Measurements from ENCODE around the gene IFNL1. TPM values are rescaled to one million over a fixed set of nuclear protein-coding genes. Genes with fewer than 3 reads are reported as not detected.
"Not testable (repeated sequence)": the region's sequence is repeated elsewhere in the genome, so short reads cannot be mapped to it uniquely, and the experiment has no call there.

The IFNL1 gene
- total RNA-seq, 1 experiment from 2014 or later = 0.57 TPM

DNA sequence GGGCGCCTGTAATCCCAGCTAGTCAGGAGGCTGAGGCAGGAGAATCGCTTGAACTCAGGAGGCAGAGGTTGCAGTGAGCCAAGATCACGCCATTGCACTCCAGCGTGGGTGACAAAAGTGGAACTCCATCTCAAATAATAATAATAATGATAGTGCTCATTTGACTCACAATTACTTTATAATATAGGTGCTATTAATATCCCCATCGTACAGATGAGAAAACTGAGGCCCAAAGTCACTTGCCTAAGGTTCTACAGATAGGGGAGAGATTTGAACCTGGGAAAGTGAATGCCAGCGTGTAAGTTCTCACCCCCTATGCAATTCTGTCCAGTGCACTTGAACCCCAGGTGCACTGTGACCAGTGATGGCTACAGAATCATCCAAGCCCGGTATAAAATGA lies 33.7 kb downstream of the IFNL1 start:
- in situ Hi-C loops (cut with HindIII; ENCODE audit: low pct_unique_long_range_greater_than_20kb, low sequenced_read_pairs) = no loop called here

DNA sequence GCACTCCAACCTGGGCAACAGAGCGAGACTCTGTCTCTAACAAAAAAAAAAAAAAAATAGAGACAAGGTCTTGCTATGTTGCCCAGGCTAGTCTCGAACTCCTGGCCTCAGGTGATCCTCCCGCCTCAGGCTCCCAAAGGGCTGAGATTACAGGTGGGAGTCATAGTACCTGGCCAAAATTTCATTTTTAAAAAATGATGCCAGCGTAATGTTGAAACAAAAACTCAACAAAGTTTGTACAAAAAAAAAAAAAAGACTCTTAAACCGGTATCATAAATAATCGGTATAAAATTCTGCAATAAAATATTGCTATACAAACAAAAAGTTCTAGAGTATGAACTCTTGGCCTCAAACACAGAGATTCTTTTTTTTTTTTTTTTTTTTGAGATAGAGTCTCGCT lies 36.1 kb downstream of the IFNL1 start:
- Histone ChIP-seq H3K4me3 (ENCODE audit: low read depth in 2 of 2, low read length in 2 of 2) (no peak overlapping the region), H3K9me3 (ENCODE audit: control insufficient read depth, insufficient read depth, low read depth, low read length) (no peaks in the 10 kb centered on the region), H3K27me3 (ENCODE audit: control insufficient read depth, insufficient read depth, low read length) (no peaks in the 10 kb centered on the region), H3K36me3 (ENCODE audit: control insufficient read depth, insufficient read depth, low read length) (no peaks in the 10 kb centered on the region), H3K27ac (ENCODE audit: low read length) (no peak overlapping the region), H3K4me1 (ENCODE audit: control insufficient read depth, insufficient read depth, low read length) (peaks cover 7% of the 10 kb centered on the region; the same call in 1 of the 2 replicates)
- BruUV-seq (replicated peaks) = no TSS peak
- no peak for DNase-seq (ENCODE audit: low read depth, low spot score)
- in situ Hi-C loops (cut with HindIII; ENCODE audit: low pct_unique_long_range_greater_than_20kb, low sequenced_read_pairs) (no loop called here), intact Hi-C loops (cut with micrococcal nuclease; ENCODE audit: unreplicated experiment) (loop anchor here (10.0 kb wide), 1 partner anchor 387 kb away; no protein-coding TSS in a partner anchor)
- TF ChIP-seq SIN3A (IDR thresholded peaks at IDR 0.05; ENCODE audit: borderline replicate concordance, insufficient read depth, low read depth, low read length) (no peak), TCF7L2 (IDR thresholded peaks at IDR 0.05; ENCODE audit: low read depth, low read length) (no peak), POLR2AphosphoS5 (IDR thresholded peaks at IDR 0.05; ENCODE audit: low read depth, low read length) (no peak)
- TF ChIP-seq, protein P1, sequence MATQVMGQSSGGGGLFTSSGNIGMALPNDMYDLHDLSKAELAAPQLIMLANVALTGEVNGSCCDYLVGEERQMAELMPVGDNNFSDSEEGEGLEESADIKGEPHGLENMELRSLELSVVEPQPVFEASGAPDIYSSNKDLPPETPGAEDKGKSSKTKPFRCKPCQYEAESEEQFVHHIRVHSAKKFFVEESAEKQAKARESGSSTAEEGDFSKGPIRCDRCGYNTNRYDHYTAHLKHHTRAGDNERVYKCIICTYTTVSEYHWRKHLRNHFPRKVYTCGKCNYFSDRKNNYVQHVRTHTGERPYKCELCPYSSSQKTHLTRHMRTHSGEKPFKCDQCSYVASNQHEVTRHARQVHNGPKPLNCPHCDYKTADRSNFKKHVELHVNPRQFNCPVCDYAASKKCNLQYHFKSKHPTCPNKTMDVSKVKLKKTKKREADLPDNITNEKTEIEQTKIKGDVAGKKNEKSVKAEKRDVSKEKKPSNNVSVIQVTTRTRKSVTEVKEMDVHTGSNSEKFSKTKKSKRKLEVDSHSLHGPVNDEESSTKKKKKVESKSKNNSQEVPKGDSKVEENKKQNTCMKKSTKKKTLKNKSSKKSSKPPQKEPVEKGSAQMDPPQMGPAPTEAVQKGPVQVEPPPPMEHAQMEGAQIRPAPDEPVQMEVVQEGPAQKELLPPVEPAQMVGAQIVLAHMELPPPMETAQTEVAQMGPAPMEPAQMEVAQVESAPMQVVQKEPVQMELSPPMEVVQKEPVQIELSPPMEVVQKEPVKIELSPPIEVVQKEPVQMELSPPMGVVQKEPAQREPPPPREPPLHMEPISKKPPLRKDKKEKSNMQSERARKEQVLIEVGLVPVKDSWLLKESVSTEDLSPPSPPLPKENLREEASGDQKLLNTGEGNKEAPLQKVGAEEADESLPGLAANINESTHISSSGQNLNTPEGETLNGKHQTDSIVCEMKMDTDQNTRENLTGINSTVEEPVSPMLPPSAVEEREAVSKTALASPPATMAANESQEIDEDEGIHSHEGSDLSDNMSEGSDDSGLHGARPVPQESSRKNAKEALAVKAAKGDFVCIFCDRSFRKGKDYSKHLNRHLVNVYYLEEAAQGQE (IDR thresholded peaks at IDR 0.05; ENCODE audit: insufficient read depth in 1 of 2, low read depth in 2 of 2, low read length in 1 of 2) = no peak
- TF ChIP-seq, protein P2, sequence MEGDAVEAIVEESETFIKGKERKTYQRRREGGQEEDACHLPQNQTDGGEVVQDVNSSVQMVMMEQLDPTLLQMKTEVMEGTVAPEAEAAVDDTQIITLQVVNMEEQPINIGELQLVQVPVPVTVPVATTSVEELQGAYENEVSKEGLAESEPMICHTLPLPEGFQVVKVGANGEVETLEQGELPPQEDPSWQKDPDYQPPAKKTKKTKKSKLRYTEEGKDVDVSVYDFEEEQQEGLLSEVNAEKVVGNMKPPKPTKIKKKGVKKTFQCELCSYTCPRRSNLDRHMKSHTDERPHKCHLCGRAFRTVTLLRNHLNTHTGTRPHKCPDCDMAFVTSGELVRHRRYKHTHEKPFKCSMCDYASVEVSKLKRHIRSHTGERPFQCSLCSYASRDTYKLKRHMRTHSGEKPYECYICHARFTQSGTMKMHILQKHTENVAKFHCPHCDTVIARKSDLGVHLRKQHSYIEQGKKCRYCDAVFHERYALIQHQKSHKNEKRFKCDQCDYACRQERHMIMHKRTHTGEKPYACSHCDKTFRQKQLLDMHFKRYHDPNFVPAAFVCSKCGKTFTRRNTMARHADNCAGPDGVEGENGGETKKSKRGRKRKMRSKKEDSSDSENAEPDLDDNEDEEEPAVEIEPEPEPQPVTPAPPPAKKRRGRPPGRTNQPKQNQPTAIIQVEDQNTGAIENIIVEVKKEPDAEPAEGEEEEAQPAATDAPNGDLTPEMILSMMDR (IDR thresholded peaks at IDR 0.05) = no peak
- ChIA-PET POLR2A (interaction anchor here (0.6 to 1.3 kb wide), 5 partner anchors 30 to 204 kb away, joined by 3 to 13 read pairs (median 7); partner anchors contain the start of gene PAF1), CTCF (interaction anchor here (0.6 to 7.2 kb wide), 9 partner anchors 9 to 357 kb away, joined by 3 to 78 read pairs (median 5); partner anchors contain the start of gene SAMD4B)
- no peak for ATAC-seq

More for the DNA sequence above, 33.7 kb downstream of the IFNL1 start:
- TF ChIP-seq SIN3A (IDR thresholded peaks at IDR 0.05; ENCODE audit: borderline replicate concordance, insufficient read depth, low read depth, low read length) = no peak
- TF ChIP-seq TCF7L2 (IDR thresholded peaks at IDR 0.05; ENCODE audit: low read depth, low read length) = no peak
- TF ChIP-seq, protein P1 (IDR thresholded peaks at IDR 0.05; ENCODE audit: insufficient read depth in 1 of 2, low read depth in 2 of 2, low read length in 1 of 2) = no peak
- no peak for TF ChIP-seq POLR2AphosphoS5 (IDR thresholded peaks at IDR 0.05; ENCODE audit: low read depth, low read length)
- TF ChIP-seq, protein P2 (IDR thresholded peaks at IDR 0.05) = no peak
- Histone ChIP-seq H3K27me3 (ENCODE audit: control insufficient read depth, insufficient read depth, low read length) (no peaks in the 10 kb centered on the region), H3K9me3 (ENCODE audit: control insufficient read depth, insufficient read depth, low read depth, low read length) (no peaks in the 10 kb centered on the region), H3K4me3 (ENCODE audit: low read depth in 2 of 2, low read length in 2 of 2) (no peak overlapping the region), H3K27ac (ENCODE audit: low read length) (no peak overlapping the region), H3K36me3 (ENCODE audit: control insufficient read depth, insufficient read depth, low read length) (no peaks in the 10 kb centered on the region), H3K4me1 (ENCODE audit: control insufficient read depth, insufficient read depth, low read length) (peaks cover 7% of the 10 kb centered on the region; the same call in 1 of the 2 replicates)
- ChIA-PET CTCF (interaction anchor here (0.6 to 7.2 kb wide), 18 partner anchors 9 to 605 kb away, joined by 3 to 78 read pairs (median 6); partner anchors contain the start of genes CCER2, LRFN1 and SAMD4B), POLR2A (interaction anchor here (0.7 to 1.1 kb wide), 3 partner anchors 8 to 20 kb away, joined by 3 to 4 read pairs (median 4); no protein-coding TSS in a partner anchor)
- intact Hi-C loops (cut with micrococcal nuclease; ENCODE audit: unreplicated experiment) = loop anchor here (2.0 to 10.0 kb wide), 5 partner anchors 81 to 442 kb away; no protein-coding TSS in a partner anchor
- DNase-seq (ENCODE audit: low read depth, low spot score) (no peak), ATAC-seq (no peak)
- BruUV-seq (replicated peaks) = no TSS peak

DNA sequence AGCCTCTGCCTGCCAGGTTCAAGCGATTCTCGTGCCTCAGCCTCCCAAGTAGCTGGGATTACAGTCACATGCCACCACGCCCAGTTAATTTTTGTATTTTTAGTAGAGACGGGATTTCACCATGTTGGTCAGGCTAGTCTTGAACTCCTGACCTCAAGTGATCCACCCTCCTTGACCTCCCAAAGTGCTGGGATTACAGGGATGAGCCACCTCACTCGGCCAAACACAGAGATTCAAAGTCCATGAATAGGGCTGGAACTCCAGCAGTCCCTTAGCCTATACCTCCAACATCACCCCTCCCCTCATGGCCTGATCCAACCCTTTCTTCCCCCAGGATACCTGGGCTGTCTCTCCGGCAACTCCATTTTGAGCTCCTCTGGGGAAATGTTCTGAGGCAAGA lies 36.5 kb downstream of the IFNL1 start:
- H3K4me1 ChIP-seq (ENCODE audit: control insufficient read depth, insufficient read depth, low read length); H3K27me3 ChIP-seq (ENCODE audit: control insufficient read depth, insufficient read depth, low read length); in situ Hi-C loops (cut with HindIII; ENCODE audit: low pct_unique_long_range_greater_than_20kb, low sequenced_read_pairs); H3K27ac ChIP-seq (ENCODE audit: low read length); DNase-seq (ENCODE audit: low read depth, low spot score); H3K4me3 ChIP-seq (ENCODE audit: low read depth in 2 of 2, low read length in 2 of 2); H3K36me3 ChIP-seq (ENCODE audit: control insufficient read depth, insufficient read depth, low read length); BruUV-seq (replicated peaks); H3K9me3 ChIP-seq (ENCODE audit: control insufficient read depth, insufficient read depth, low read depth, low read length); ATAC-seq: not testable (repeated sequence)
- intact Hi-C loops (cut with micrococcal nuclease; ENCODE audit: unreplicated experiment) = loop anchor here (10.0 kb wide), 1 partner anchor 388 kb away; no protein-coding TSS in a partner anchor
- POLR2A ChIA-PET = interaction anchor here (0.5 to 2.1 kb wide), 5 partner anchors 9 to 72 kb away, joined by 3 to 13 read pairs (median 6); partner anchors contain the start of genes PAF1 and SAMD4B
- CTCF ChIA-PET = interaction anchor here (0.7 to 3.0 kb wide), 7 partner anchors 9 to 358 kb away, joined by 3 to 36 read pairs (median 4); partner anchors contain the start of gene SAMD4B

Measured in Panc1 (cell line).